Amniotic stem cell (primary cell): ENCODE measurements around the gene PPP3CB.

Experiments used
- DNase-seq: peaks from one replicate; lab custom pipeline; 2025; lab: John Stamatoyannopoulos, UW

Gene PPP3CB

DNA sequence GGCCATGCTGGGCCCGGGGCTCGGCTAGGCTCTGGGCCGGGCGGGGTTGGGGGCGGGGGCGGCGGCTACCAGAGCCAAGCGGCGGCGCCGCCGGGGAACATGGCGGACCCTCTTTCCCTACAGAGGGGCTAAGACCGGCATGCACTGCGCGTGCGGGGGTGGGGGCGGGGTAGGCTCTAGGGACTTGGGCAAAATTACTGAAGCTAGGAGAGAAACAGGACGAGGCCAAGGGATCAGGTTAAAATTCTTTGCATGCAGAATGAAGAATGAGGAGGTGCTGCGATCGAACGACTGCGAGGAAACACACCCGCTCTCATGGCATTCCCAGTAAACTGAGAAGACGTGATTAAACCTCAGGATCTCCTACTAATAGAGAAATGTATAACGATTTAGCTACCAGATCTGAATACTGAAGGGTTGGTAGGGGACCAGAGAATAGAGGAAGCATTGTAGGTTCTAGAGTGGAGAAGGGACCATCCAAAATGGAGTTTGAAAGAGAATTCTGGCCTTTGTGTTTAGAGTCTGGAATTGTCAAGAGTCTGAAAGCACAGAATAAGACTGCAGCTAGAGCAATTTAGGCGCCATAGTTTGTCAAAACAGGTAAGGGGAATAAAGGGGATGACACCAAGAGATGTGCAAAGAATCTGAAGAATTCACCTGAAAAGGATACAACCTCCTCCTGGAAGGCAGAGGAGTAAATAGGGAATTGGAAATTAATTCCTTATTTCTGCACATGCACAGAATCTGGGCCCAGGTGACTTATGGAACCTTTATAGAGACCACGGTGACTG is at the start of gene PPP3CB:
Gene PPP3CB, minus strand, starts transcription at position 141 of the 791 bp plus-strand sequence. Its CDS starts 135 bp downstream, at position 6.
- peak; percentile 80 for DNase-seq

GRCh38 chr10:73545357-73545756 is 49.5 kb upstream of the PPP3CB start:
- DNase-seq: no peak

GRCh38 chr10:73537709-73538108 is 41.9 kb upstream of the PPP3CB start:
- DNase-seq: no peak

- DNase-seq: no peak
These were observed 41.5 kb upstream of the PPP3CB start for GRCh38 chr10:73537288-73537687.

GRCh38 chr10:73534857-73535256 is 39.0 kb upstream of the PPP3CB start:
- DNase-seq: no peak

DNA sequence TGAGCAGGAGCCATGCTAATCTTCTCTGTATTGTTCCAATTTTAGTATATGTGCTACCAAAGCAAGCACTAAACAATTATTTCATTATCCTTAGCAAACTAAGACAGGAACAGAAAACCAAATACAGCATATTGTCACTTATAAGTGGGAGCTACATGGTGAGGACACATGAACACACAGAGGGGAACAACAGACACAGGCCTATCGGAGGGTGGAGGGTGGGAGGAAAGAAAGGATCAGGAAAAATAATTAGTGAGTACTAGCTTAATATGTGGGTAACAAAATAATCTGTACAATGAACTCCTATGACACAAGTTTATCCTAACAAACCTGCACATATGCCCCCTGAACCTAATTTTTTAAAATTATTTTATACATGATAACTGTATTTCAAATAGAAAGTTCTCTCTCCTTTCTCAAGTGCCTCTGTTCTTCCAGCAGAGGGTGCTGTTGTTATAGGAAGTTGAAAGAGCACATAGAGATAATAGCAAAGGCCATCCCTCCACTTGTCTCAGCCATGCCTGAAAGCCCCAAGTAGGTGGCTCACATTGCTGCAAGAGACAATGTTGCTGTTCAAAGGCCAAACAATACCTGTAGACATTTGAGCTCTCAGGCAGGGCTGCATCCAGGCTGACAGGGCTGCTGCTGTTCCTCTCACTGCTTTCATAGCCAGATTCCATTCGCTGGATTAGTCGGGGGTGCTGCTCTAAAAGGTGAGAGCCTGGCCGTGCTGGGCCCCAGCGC is 33.4 kb upstream of the PPP3CB start:
- DNase-seq: peak; percentile 82

DNA sequence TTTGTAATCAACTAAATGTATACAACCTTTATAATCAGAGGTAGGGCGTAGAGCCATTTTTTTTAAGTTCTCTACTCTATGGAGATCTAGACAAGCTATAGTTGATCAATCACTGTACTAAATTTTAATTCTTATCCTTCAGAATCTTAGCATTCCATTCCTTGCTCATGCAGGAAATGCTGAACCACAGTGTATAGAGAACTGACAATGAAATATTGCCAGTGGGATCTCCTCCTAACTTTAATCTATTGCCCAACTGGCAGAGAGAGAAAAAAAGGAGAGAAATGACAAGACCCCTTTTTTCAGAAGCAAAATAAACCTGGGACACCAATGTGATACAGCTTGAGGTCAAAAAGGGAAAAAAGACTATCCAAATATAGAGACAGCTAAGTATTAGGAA is 26.4 kb upstream of the PPP3CB start:
- no peak for DNase-seq

- no peak for DNase-seq
These were observed 23.5 kb upstream of the PPP3CB start for GRCh38 chr10:73519336-73519735.

DNA sequence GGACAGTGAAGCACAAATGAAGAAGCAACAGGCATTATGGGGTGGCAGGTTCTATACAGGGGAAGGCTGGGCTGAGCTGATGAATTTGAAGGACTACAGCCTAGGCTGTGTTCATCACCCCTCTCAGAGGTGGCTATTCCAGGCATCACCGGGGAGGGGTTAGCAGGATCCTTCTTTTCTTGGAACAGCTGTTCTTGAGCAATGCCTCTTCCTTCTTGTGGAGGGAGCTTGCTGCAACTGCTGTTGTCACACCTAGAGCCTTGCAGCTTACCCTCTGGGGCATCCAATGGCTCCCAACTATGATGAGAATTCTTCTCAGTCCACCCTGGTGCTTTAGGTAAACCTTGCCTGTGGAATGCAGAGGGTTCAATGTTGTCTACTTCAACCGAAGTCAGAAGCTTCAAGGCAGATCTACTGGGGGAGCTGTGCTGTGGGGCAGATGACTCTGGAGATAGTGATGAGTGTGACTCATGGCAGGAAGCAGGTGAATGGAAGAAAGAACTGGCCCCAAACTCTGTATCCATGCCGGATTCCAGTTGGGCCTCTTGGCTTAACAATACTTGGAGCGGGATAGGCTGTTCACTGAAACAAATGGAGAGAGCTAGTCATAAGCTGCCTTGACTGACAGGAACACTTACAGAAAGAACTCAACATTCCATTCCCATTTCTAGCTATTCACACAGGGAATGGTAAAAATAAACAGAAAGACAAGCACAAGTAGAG is 21.5 kb upstream of the PPP3CB start:
- no peak for DNase-seq

DNA sequence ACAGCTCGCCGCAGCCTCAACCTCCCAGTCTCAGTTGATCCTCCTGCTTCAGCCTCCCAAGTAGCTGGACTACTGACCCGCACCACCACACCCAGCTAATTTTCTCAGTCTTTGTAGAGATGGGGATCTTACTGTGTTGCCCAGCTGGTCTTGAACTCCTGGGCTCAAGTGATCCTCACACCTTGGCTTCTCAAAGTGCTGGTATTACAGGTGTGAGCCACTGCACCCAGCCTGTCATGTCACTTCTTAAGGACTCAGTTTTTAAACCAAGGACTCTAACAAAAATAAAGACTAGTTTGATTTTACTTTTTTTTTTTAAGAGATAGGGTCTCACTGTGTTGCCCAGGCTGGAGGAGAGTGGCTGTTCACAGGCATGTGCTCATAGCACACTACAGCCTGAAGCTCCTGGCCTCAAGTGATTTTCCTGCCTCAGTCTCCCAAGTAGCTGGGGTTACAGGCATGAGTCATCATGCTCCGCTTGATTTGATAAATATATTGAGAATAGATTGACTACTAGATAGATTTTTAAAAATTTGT is 16.5 kb upstream of the PPP3CB start:
- DNase-seq: no peak

DNA sequence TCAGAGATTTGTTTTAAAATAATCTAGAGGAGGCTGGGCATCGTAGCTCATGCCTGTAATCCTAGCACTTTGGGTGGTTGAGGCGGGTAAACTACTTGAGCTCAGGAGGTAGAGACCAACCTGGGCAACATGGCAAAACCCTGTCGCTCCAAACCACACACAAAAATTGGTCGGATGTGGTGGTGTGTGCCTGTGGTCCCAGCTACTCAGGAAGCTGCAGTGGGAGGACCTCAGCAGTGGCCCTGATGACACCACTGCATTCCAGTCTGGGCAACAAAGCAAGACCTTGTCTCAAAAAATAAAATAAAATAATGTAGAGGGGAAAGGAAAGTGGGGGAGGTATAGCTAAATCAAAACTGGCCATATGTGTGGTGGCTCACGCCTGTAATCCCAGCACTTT is 13.9 kb upstream of the PPP3CB start:
- DNase-seq: no peak

DNA sequence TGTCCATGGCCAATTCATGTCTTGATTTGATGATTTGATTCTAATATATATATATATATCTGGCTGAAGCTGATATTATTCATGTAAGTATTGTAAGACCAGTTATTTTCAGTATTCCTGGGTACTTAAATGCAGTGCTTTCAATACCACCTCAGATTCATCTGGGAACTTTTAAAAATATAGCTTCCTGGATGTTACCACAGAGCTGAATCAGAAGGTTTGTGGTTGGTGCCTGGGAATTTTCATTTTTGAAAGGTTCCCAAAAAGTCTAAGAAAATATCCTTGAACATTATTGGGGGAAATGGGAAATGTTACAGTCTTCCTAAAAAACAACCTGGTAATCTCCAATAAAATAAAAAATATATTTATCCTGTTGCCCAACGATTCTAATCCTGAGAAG is 10.7 kb upstream of the PPP3CB start:
- no peak for DNase-seq

DNA sequence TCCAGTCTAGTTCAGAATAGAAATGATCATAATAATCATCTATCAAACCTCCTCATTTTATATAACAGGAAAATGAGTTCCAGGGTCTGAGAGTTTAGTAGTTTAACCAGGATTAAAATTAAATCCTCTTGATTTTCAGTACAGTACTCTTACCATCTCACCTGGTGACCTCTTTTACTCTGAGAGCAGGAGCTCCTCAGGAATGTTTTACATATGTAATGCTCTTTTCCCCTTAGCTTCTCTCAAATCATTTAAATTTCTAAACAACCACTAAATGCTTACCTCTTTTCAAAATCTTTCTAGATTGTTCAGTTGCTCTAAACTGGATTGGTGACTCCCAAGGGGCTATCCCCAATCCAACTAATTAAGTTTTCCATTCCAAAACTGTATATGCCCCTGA is 10.2 kb upstream of the PPP3CB start:
- no peak for DNase-seq

DNA sequence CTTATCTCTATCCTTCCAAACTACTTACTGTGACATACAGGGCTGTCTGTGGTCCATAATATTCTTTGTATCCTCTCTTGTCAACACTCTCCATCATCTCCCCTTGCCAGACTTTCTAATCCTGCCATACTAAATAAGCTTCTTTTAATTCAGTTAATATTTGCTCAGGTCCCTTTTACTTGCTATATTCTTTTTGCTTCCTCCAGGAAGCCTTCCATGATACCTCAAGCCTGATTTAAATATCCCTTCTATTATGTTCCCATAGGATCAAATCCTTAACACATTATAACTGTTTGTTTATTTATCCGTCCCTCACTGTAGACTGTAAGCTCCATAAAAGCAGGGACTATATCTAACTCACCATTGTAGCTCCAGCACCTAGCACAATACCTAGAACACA is 7.2 kb upstream of the PPP3CB start:
- no peak for DNase-seq

DNA sequence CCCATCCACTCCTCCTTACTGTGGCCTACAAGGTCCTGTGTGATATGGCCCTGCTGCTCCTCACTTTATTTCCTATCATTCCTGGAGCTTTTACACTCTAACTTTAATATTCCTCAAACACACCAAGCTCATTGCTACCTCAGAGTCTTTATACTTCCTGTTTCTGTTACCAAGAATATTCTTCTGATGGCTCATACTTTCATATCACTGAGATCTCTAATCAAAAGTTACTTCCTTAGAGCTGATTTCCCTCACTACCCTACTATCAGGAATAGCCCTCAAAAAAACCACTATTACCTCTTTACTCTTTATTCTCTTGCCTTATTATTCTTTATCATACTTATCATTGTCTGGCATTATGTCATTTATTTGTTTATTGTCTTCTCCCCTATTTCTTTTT is 5.8 kb upstream of the PPP3CB start:
- DNase-seq: no peak

- DNase-seq: no peak
These were observed 1.8 kb upstream of the PPP3CB start for GRCh38 chr10:73497623-73498022.

DNA sequence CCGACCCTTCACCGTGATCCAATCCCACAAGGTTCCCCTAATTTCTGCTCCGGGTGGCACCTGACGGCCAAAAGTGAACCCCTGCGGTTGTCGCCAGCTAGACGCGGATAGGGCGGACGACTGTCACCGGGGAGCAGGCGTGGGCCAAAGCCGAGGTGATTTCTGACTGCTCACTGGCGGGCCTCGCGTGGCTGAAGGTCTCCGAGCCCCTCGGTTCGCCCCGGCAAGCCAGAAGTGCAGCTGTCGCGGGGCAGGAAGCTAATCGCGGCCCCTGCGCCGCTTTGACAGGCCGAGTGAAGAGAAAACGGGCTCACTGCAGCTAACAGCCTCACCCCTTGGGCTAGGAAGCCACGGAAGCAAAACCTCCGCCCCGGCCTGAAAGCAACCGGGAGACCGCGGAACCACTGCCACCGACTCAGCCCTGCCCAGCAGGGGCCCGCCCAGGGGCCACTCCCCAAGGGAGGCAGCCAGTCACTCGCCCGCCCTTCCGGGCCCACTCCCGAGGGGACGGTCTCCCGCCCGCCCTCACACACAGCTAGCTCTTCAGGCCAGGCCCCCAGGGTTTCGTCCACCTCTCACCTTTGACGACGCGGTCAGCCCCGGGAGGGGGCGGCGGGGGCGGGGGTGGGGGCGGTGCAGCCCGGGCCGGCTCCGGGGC is 469 bp downstream of the PPP3CB start:
- peak; percentile 52 for DNase-seq

GRCh38 chr10:73494877-73495225 is 973 bp downstream of the PPP3CB start:
- DNase-seq: no peak

DNA sequence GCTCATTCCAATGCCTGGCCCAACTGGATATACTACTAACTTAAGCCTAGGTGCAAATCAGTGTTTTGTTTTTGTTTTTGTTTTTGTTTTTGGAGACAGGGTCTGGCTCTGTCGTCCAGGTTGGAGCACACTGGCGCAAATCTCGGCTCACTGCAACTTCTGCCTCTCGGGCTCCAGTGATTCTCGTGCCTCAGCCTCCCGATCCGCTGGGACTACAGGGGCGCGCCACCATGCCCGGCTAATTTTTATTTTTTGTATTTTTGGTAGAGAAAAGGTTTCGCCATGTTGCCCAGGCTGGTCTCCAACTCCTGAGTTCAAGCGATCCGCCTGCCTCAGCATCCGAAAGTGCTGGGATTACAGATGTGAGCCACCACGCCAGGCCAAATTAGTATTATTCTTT is 1.6 kb downstream of the PPP3CB start:
- DNase-seq: no peak

- DNase-seq: peak; percentile 26
These were observed 2.0 kb downstream of the PPP3CB start for GRCh38 chr10:73493781-73494180.

GRCh38 chr10:73486601-73487000 is 9.2 kb downstream of the PPP3CB start:
- no peak for DNase-seq

- DNase-seq: no peak
These were observed 10.5 kb downstream of the PPP3CB start for GRCh38 chr10:73485320-73485719.
